HepG2 (cell line): ENCODE results near the gene PPIA. TPM values are rescaled to one million over a fixed set of nuclear protein-coding genes. Genes with fewer than 3 reads are reported as not detected.

Experiments
- ATAC-seq: fragments of 200-7000 bp; cut with Tn5 transposase; 3 replicates; pipeline ENCODE4 v1.9.1; 2020; ENCODE audit warnings: mild to moderate bottlenecking, moderate library complexity
- BruUV-seq: library from RNA; stranded (reverse); fragments of 400-500 nt; replicated peaks from 2 replicates; lab custom pipeline; 2021; lab: Mats Ljungman, UMichigan
- CTCF ChIA-PET: fragments of 300-600 bp; formaldehyde crosslinking; extraction: SDS; loops from one replicate; lab custom pipeline; 2021; ENCODE audit warnings: low total read pairs, inconsistent platforms, low intra/inter-chr PET ratio; lab: Yijun Ruan, JAX
- POLR2A ChIA-PET: fragments of 350-600 bp; sonication (Branson Sonifier 250); formaldehyde crosslinking; loops from one replicate; lab custom pipeline; 2020; ENCODE audit warnings: antibody characterized with exemption, inconsistent platforms; lab: Yijun Ruan, JAX
- DNase-seq: peaks from one replicate; pipeline ENCODE4 v3.0.0-alpha.2; 2015; ENCODE audit warnings: low spot score
- FAIRE-seq: peaks from 3 replicates; lab custom pipeline; 2011; peaks lifted over from hg19 to GRCh38; lab: Jason Lieb, UNC
- H2AFZ ChIP-seq: one replicate; pipeline ENCODE4 v1.6.1; 2011; ENCODE audit warnings: low read length, inconsistent platforms
- H3K27ac ChIP-seq: fragments of 300-600 bp; 3 replicates; pipeline ENCODE4 v1.8.0; 2011; ENCODE audit warnings: mixed run types, mild to moderate bottlenecking, mixed read lengths, low read length, inconsistent platforms; ENCODE audit not compliant: insufficient read depth; ENCODE audit errors: extremely low read length
- H3K27me3 ChIP-seq, 2 experiments: fragments of 200-600 bp in 1 of 2; 2 replicates in 1 of 2; 3 replicates in 1 of 2; pipeline versions ENCODE4 v1.6.0 to v1.8.0; 2011; ENCODE audit warnings: low read length in 2 of 2, mild to moderate bottlenecking in 2 of 2, moderate library complexity in 2 of 2, inconsistent platforms in 1 of 2; ENCODE audit not compliant: insufficient read depth in 2 of 2, control insufficient read depth in 1 of 2
- H3K36me3 ChIP-seq, 2 experiments: fragments of 200-600 bp in 1 of 2; replicated peaks in 1 of 2; 2 replicates in 1 of 2; 3 replicates in 1 of 2; pipeline versions ENCODE4 v1.5.1 to v1.8.0; 2011; ENCODE audit warnings: low read length in 2 of 2, inconsistent platforms in 1 of 2; ENCODE audit not compliant: insufficient read depth in 2 of 2, control insufficient read depth in 1 of 2
- H3K4me1 ChIP-seq: 2 replicates; pipeline ENCODE4 v1.5.1; 2012; ENCODE audit warnings: low read length, inconsistent platforms; ENCODE audit not compliant: insufficient read depth
- H3K4me2 ChIP-seq: 2 replicates; pipeline ENCODE4 v1.6.0; 2011; ENCODE audit warnings: low read depth, low read length, inconsistent platforms
- H3K4me3 ChIP-seq, 3 experiments: fragments of 200-600 bp in 1 of 3; sonication (generic), shearing (Covaris generic) in 1 of 3; replicated peaks in 1 of 3; 2 replicates each; pipeline ENCODE4 v1.5.1; 2011 to 2016; ENCODE audit warnings: low read length in 3 of 3, inconsistent platforms in 2 of 3, low read depth in 2 of 3, mild to moderate bottlenecking in 2 of 3, control low read depth in 1 of 3, mixed read lengths in 1 of 3; ENCODE audit not compliant: insufficient read depth in 1 of 3
- H3K79me2 ChIP-seq: one replicate; pipeline ENCODE4 v1.6.1; 2011; ENCODE audit warnings: low read length, inconsistent platforms; ENCODE audit not compliant: insufficient read depth
- H3K9ac ChIP-seq: 2 replicates; pipeline ENCODE4 v1.6.0; 2011; ENCODE audit warnings: mild to moderate bottlenecking, low read depth, low read length, inconsistent platforms; ENCODE audit not compliant: insufficient read depth
- H3K9me3 ChIP-seq: 2 replicates; pipeline ENCODE4 v1.5.1; 2012; ENCODE audit warnings: mild to moderate bottlenecking, low read length
- H4K20me1 ChIP-seq: 2 replicates; pipeline ENCODE4 v1.6.0; 2011; ENCODE audit warnings: inconsistent platforms, mild to moderate bottlenecking, low read length, moderate library complexity; ENCODE audit not compliant: insufficient read depth
- CREM ChIP-seq, 2 experiments: sonication (generic) in 1 of 2; formaldehyde crosslinking in 1 of 2; IDR thresholded peaks; 2 replicates each; pipeline versions ENCODE4 v1.4.0 to v1.6.1; 2016 to 2020; ENCODE audit warnings: antibody characterized with exemption in 1 of 2, mild to moderate bottlenecking in 1 of 2, missing genetic modification reagents in 1 of 2
- FOXA1 ChIP-seq, 2 experiments: fragments of 450-650 bp in 1 of 2; sonication (generic) in 1 of 2; formaldehyde crosslinking in 1 of 2; IDR thresholded peaks; 2 replicates each; pipeline versions ENCODE4 v1.4.0 to v1.6.1; 2016 to 2020; ENCODE audit warnings: missing genetic modification reagents in 1 of 2
- GABPB1 ChIP-seq: IDR thresholded peaks from 2 replicates; pipeline ENCODE4 v1.6.1; 2016; ENCODE audit warnings: mild to moderate bottlenecking, missing genetic modification reagents, moderate library complexity, missing compliant biosample characterization
- MBNL3 ChIP-seq: fragments of 250-450 bp; sonication (Bioruptor Pico); conservative IDR thresholded peaks from 2 replicates; pipeline ENCODE4 v1.8.0; 2022; ENCODE audit warnings: mild to moderate bottlenecking, inconsistent platforms
- MLX ChIP-seq: IDR thresholded peaks from 2 replicates; pipeline ENCODE4 v1.6.1; 2016
- NFIB ChIP-seq: sonication (generic); formaldehyde crosslinking; IDR thresholded peaks from 2 replicates; pipeline ENCODE4 v1.9.0; 2021; ENCODE audit warnings: missing genetic modification reagents, mild to moderate bottlenecking, borderline replicate concordance
- PATZ1 ChIP-seq: sonication (generic); formaldehyde crosslinking; IDR thresholded peaks from 2 replicates; pipeline ENCODE4 v1.4.0; 2020; ENCODE audit warnings: missing genetic modification reagents
- RARG ChIP-seq: sonication (generic); formaldehyde crosslinking; IDR thresholded peaks from 2 replicates; pipeline ENCODE4 v1.4.0; 2020; ENCODE audit warnings: low read depth, mild to moderate bottlenecking, missing genetic modification reagents
- SIX4 ChIP-seq: sonication (generic); formaldehyde crosslinking; IDR thresholded peaks from 2 replicates; pipeline ENCODE4 v1.4.0; 2020; ENCODE audit warnings: missing genetic modification reagents
- ZBTB1 ChIP-seq: sonication (generic); formaldehyde crosslinking; IDR thresholded peaks from 2 replicates; pipeline ENCODE4 v1.4.0; 2020; ENCODE audit warnings: missing genetic modification reagents, borderline replicate concordance
- ZBTB37 ChIP-seq: sonication (generic); formaldehyde crosslinking; IDR thresholded peaks from 2 replicates; pipeline ENCODE4 v1.4.0; 2020; ENCODE audit warnings: mild to moderate bottlenecking, missing genetic modification reagents
- ZFX ChIP-seq: sonication (generic); formaldehyde crosslinking; IDR thresholded peaks from 2 replicates; pipeline ENCODE4 v1.4.0; 2020; ENCODE audit warnings: mild to moderate bottlenecking, low read depth, missing genetic modification reagents, moderate library complexity
- ZKSCAN5 ChIP-seq: sonication (generic); formaldehyde crosslinking; IDR thresholded peaks from 2 replicates; pipeline ENCODE4 v1.5.1; 2020; ENCODE audit warnings: mild to moderate bottlenecking, missing genetic modification reagents
- ZNF24 ChIP-seq: fragments of 450-650 bp; IDR thresholded peaks from 2 replicates; pipeline ENCODE4 v1.6.1; 2017; ENCODE audit warnings: antibody characterized with exemption, mild to moderate bottlenecking
- ZNF333 ChIP-seq: sonication (generic); formaldehyde crosslinking; IDR thresholded peaks from 2 replicates; pipeline ENCODE4 v1.4.0; 2020; ENCODE audit warnings: mild to moderate bottlenecking, missing genetic modification reagents, borderline replicate concordance
- ZNF574 ChIP-seq: sonication (generic); formaldehyde crosslinking; IDR thresholded peaks from 2 replicates; pipeline ENCODE4 v1.4.0; 2020; ENCODE audit warnings: missing genetic modification reagents
- ZSCAN9 ChIP-seq: IDR thresholded peaks from 2 replicates; pipeline ENCODE4 v1.6.1; 2016; ENCODE audit warnings: borderline replicate concordance
- whole genome bisulfite sequencing: methylation state at CpG from one replicate; pipeline ENCODE4 v1.1.6; 2017; ENCODE audit warnings: low lambda C conversion rate; 5-methylcytosine and 5-hydroxymethylcytosine counted together
- in situ Hi-C: cut with HindIII; loops from 2 replicates; pipeline ENCODE4 v1.10.0; 2017; ENCODE audit warnings: low pct_unique_long_range_greater_than_20kb; ENCODE audit not compliant: extremely low pct_ligation_motif_present
- intact Hi-C: fragments of 100-400 bp; cut with micrococcal nuclease; formaldehyde crosslinking; loops from one replicate; pipeline ENCODE4 v1.10.0; 2022; ENCODE audit not compliant: unreplicated experiment
- polyA plus RNA-seq, 8 experiments: library from polyadenylated mRNA; depleted of rRNA in 3 of 8; stranded (reverse) in 7 of 8; unstranded in 1 of 8; fragments of >200 nt; fragmentation: Illumina TruSeq in 4 of 8; extraction: Trizol in 4 of 8; gene quantifications; 2 replicates each; pipeline versions ENCODE4 v1.2.1 to v1.2.3, GENCODE V29; 2011 to 2016; ENCODE audit warnings: low read depth in 4 of 8, missing spikeins in 1 of 8, mixed read lengths in 1 of 8; ENCODE audit not compliant: insufficient read depth in 1 of 8
- total RNA-seq, 5 experiments: library from RNA; depleted of rRNA; stranded (reverse); fragments of >200 nt; fragmentation: Illumina TruSeq; extraction: Trizol; gene quantifications; 2 replicates each; pipeline ENCODE4 v1.2.3, GENCODE V29; 2016; ENCODE audit warnings: low read depth in 1 of 5

Gene PPIA
- total and polyA plus RNA-seq, 2 of the 13 experiments (the other 11 are each of a cell fraction or from before 2014, with no cell fraction given) = 2,268 to 3,010 TPM

- DNase-seq = no peak
- H3K9ac ChIP-seq = no peak overlapping the region
- TF ChIP-seq MBNL3 (CRISPR knock-in tag) (no peak), ZBTB1 (CRISPR knock-in tag) (no peak), ZNF574 (0 out of 2 replicates have a peak, but pooled peaks have one; percentile 21), ZFX (CRISPR knock-in tag) (peak; percentile 24; the same call in 1 of the 2 replicates), SIX4 (CRISPR knock-in tag) (peak; percentile 77; the same call in 1 of the 2 replicates), ZKSCAN5 (CRISPR knock-in tag) (no peak), ZSCAN9 (CRISPR knock-in tag) (no peak), RARG (CRISPR knock-in tag) (no peak), CREM (IDR thresholded peaks at IDR 0.05) (no peak), CREM (CRISPR knock-in tag; IDR thresholded peaks at IDR 0.05) (no peak), GABPB1 (CRISPR knock-in tag) (no peak), MLX (CRISPR knock-in tag) (no peak), ZNF24 (no peak), ZNF333 (no peak), PATZ1 (CRISPR knock-in tag) (peak; percentile 73), FOXA1 (IDR thresholded peaks at IDR 0.05) (no peak), FOXA1 (CRISPR knock-in tag; IDR thresholded peaks at IDR 0.05) (0 out of 2 replicates have a peak, but pooled peaks have one; percentile 12), NFIB (CRISPR knock-in tag) (no peak), ZBTB37 (no peak)
These were observed 28.4 kb upstream of the PPIA start for GRCh38 chr7:44767912-44768627.

More at GRCh38 chr7:44767912-44768627, 28.4 kb upstream of the PPIA start:
- H2AFZ ChIP-seq = no peak overlapping the region
- 86% methylated on average over 4 of the region's 12 CpGs for WGBS
- CTCF ChIA-PET = no interaction called here
- BruUV-seq = no TSS peak
- FAIRE-seq (no peak), ATAC-seq (peak; percentile 55)
- H3K4me3 ChIP-seq = no peak overlapping the region
- H4K20me1 ChIP-seq = no peaks in the 10 kb centered on the region
- peaks cover 35% of the 10 kb centered on the region for H3K4me1 ChIP-seq
- H3K9me3 ChIP-seq = no peaks in the 10 kb centered on the region
- intact Hi-C loops = no loop called here
- no peaks in the 10 kb centered on the region for H3K79me2 ChIP-seq
- POLR2A ChIA-PET = interaction anchor here (0.9 to 1.4 kb wide), 3 partner anchors 23 to 186 kb away, joined by 3 to 4 read pairs (median 3); partner anchors contain the start of genes H2AZ2 and TMED4
- in situ Hi-C loops = loop anchor here (25.0 kb wide), 1 partner anchor 181 kb away; the partner anchor contains the start of gene TMED4
- peak overlapping the region; percentile 12 for H3K27ac ChIP-seq
- peaks cover 27 to 40% of the 10 kb centered on the region in 2 experiments; a peak in 4 of 5 replicates for H3K36me3 ChIP-seq
- no peaks in the 10 kb centered on the region for H3K27me3 ChIP-seq
- H3K4me2 ChIP-seq = peak overlapping the region; percentile 16; the same call in 1 of the 2 replicates
